Lower leg skin (tissue), 4 donors: Measurements from ENCODE around the gene SORCS2. TPM values are rescaled to one million over a fixed set of nuclear protein-coding genes. Genes with fewer than 3 reads are reported as not detected.

Source experiments
- DNase-seq, 2 donors: peaks; one replicate each; pipeline ENCODE4 v3.0.0-alpha.2; 2019; ENCODE audit warnings: low spot score in 2 of 2
- H3K4me3 ChIP-seq: fragments of 200-600 bp; sonication (generic); 2 replicates; pipeline ENCODE4 v1.5.1; 2017; ENCODE audit warnings: mild to moderate bottlenecking, low read depth; ENCODE audit not compliant: poor library complexity, severe bottlenecking
- CTCF ChIP-seq, 3 donors: fragments of 450-650 bp; IDR thresholded peaks; one replicate each; pipeline ENCODE4 v1.5.1; 2016; ENCODE audit warnings: antibody characterized with exemption in 3 of 3, mild to moderate bottlenecking in 3 of 3, moderate library complexity in 2 of 3
- POLR2A ChIP-seq, 2 donors: fragments of 450-650 bp; IDR thresholded peaks; one replicate each; pipeline ENCODE4 v1.6.1; 2016 to 2017; ENCODE audit warnings: antibody characterized with exemption in 2 of 2, mild to moderate bottlenecking in 1 of 2, moderate library complexity in 1 of 2
- WGBS, 2 donors: methylation state at CpG; one replicate each; pipeline ENCODE4 v1.1.5; 2018; 5-methylcytosine and 5-hydroxymethylcytosine counted together
- intact Hi-C: fragments of 100-400 bp; cut with DNase I; formaldehyde crosslinking; loops from one replicate; pipeline ENCODE4 v1.15.0; 2023; ENCODE audit warnings: low total_unique reads
- total RNA-seq, 4 donors: library from RNA; depleted of rRNA; stranded (reverse); fragments of >200 nt; gene quantifications; one replicate each; pipeline ENCODE4 v1.1.0, GENCODE V29; 2016

The SORCS2 gene
- total RNA-seq, 4 donors from 2014 or later, result 1.1 to 6.4 (median 1.5) TPM

DNA sequence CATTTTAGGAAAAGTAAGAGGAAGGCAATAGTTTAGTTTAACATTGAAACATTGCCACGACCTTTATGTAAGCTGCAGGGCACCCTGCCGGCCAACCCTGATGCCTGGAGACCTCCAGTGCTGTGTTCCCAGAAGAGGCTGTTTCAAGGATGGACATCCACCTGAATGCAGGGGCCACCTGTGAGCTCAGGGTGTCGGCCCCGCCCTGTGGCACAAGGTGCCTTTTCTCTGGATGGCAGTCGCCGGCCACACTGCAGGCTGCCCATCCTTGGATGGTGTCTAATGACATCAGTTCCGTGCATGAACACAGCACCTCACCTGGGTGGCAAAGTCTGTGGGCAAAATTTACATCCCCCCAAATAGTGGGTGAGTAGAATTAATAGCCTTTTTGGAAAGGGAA lies 567.3 kb downstream of the SORCS2 start:
- no peak for TF ChIP-seq POLR2A (IDR thresholded peaks at IDR 0.05)
- no peak for TF ChIP-seq CTCF (IDR thresholded peaks at IDR 0.05)
- DNase-seq, result no peak
- intact Hi-C loops, result no loop called here
- H3K4me3 ChIP-seq, result no peak overlapping the region
- 94 to 95% methylated on average over 7 of the region's 7 CpGs for WGBS, 2 donors

GRCh38 chr4:7760228-7760627 lies 567.9 kb downstream of the SORCS2 start:
- H3K4me3 ChIP-seq, result no peak overlapping the region
- TF ChIP-seq POLR2A (IDR thresholded peaks at IDR 0.05), result no peak
- TF ChIP-seq CTCF (IDR thresholded peaks at IDR 0.05), result no peak
- intact Hi-C loops, result no loop called here
- 85 to 94% methylated on average over 8 of the region's 9 CpGs for WGBS, 2 donors
- DNase-seq, result no peak

GRCh38 chr4:7760706-7761105 lies 568.4 kb downstream of the SORCS2 start:
- no peak for TF ChIP-seq POLR2A (IDR thresholded peaks at IDR 0.05)
- no peak for TF ChIP-seq CTCF (IDR thresholded peaks at IDR 0.05)
- intact Hi-C loops, result no loop called here
- no peak overlapping the region for H3K4me3 ChIP-seq
- WGBS, 2 donors, result 83 to 88% methylated on average over 16 of the region's 16 CpGs
- no peak for DNase-seq

- intact Hi-C loops, result no loop called here
- no peak for DNase-seq
- TF ChIP-seq POLR2A (IDR thresholded peaks at IDR 0.05) (no peak), CTCF (IDR thresholded peaks at IDR 0.05) (no peak)
- no peak overlapping the region for H3K4me3 ChIP-seq
- WGBS, 2 donors, result 87 to 97% methylated on average over 11 of the region's 11 CpGs
These were observed 569.0 kb downstream of the SORCS2 start for GRCh38 chr4:7761312-7761711.

- DNase-seq, result peak; percentile 54 to 94
- WGBS, 2 donors, result 48 to 51% methylated on average over 12 of the region's 12 CpGs
- H3K4me3 ChIP-seq, result no peak overlapping the region
- TF ChIP-seq POLR2A (IDR thresholded peaks at IDR 0.05) (no peak), CTCF (IDR thresholded peaks at IDR 0.05) (peak in 1 of 3 donors; percentile 35)
- intact Hi-C loops, result no loop called here
These were observed 569.4 kb downstream of the SORCS2 start for GRCh38 chr4:7761720-7762119.

DNA sequence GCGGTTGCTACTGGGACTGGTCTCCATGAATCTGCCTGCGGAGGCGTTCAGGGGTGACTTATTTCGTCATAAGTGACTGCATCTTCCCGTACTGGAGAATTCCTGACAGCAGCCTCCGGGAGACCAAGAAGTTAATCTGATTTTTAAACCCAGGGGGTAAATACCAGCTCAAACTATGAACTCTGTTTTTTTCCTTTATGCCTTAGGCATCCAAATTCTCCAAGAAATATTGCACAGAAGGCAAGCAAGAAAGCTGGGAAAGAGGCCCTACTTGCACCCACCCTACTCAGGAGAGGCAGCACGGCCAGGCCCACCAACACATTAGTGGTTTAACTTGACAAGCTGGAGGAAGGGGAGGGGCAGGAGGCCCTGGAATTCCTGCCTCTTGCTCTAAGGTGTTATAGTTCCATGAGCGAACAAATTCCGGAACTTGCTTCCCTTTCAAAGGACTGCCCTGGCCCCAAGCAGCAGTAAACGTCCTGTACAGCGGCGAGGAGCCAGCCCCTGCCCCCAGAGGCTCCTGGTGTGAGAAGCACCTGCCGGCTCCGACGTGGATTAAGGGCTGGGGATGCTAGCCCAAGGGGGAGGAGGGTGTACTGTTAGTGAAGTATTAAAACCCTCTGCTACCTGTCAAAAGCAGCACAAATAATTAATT lies 570.2 kb downstream of the SORCS2 start:
- no peak overlapping the region for H3K4me3 ChIP-seq
- WGBS, 2 donors, result 77 to 82% methylated on average over 15 of the region's 15 CpGs
- DNase-seq, result no peak
- no peak for TF ChIP-seq POLR2A (IDR thresholded peaks at IDR 0.05)
- no peak for TF ChIP-seq CTCF (IDR thresholded peaks at IDR 0.05)
- intact Hi-C loops, result no loop called here
